Measurements from ENCODE around the gene TSHZ1. TPM values are rescaled to one million over a fixed set of nuclear protein-coding genes. Genes with fewer than 3 reads are reported as not detected.

The TSHZ1 gene
- total and polyA plus RNA-seq, 2 of the 8 experiments (the other 6 are each of a cell fraction or from before 2014, with no cell fraction given): 0.03 to 0.32 TPM

DNA sequence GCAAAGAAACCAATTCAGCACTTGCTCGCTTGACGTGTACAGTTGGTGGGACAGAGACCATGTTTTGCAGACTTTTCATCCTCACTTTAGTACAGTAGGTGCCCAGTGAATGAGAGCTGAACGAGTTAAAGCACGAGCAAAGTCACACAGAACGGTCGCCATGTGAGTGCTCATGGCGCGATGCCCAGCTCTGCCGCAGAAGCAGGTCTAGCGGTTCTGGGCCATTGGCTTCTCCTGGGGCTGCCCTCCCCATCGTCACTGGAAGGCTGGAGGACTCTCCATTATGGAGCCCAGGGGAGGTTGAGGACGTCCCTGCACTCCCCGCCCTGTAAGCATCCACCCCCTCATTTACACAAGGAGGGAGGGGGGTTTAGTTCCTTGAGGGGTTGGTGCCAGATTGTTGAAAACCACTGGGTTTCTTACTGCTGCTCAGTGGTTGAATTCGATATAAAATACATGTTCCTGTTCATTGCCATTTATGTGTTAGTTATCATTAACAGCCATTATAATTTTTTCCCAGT lies 26.6 kb upstream of the TSHZ1 start:
- Histone ChIP-seq H3K27me3 (replicated peaks in 1 of 4; ENCODE audit: control insufficient read depth in 3 of 4, extremely low read depth in 1 of 4, insufficient read depth in 3 of 4, low read length in 3 of 4) (no peaks in the 10 kb centered on the region), H3K9me3 (ENCODE audit: insufficient read depth in 2 of 2, low read depth in 1 of 2, low read length in 1 of 2) (no peaks in the 10 kb centered on the region), H3K14ac (ENCODE audit: insufficient read length) (no peak overlapping the region), H3K36me3 (ENCODE audit: control insufficient read depth in 2 of 4, insufficient read depth in 4 of 4, low read length in 3 of 4) (no peaks in the 10 kb centered on the region), H3K27ac (ENCODE audit: low read depth, low read length) (no peak overlapping the region), H2BK120ac (replicated peaks; ENCODE audit: low read depth, low read length) (no peak overlapping the region), H3K4me3 (ENCODE audit: extremely low read depth in 1 of 4, insufficient read depth in 2 of 4, low read depth in 3 of 4, low read length in 4 of 4) (no peak overlapping the region), H3K4me1 (replicated peaks in 1 of 4; ENCODE audit: control insufficient read depth in 3 of 4, insufficient read depth in 4 of 4, low read length in 3 of 4) (peaks cover 2 to 5% (median 3%) of the 10 kb centered on the region in 4 experiments; a peak in 4 of 7 replicates), H3K4ac (replicated peaks; ENCODE audit: insufficient read length, low read depth, low read length) (no peak overlapping the region), H2BK5ac (ENCODE audit: low read depth, low read length) (no peak overlapping the region), H3K23me2 (ENCODE audit: low read depth, low read length) (no peaks in the 10 kb centered on the region), H4K8ac (ENCODE audit: extremely low read depth, insufficient read depth, low read length) (no peak overlapping the region; the same call in 1 of the 2 replicates), H2BK20ac (ENCODE audit: low read length) (no peak overlapping the region), H4K5ac (ENCODE audit: insufficient read length, low read depth, low read length) (no peak overlapping the region), H4K20me1 (replicated peaks in 1 of 2; ENCODE audit: control insufficient read depth in 1 of 2, insufficient read depth in 2 of 2, low read length in 2 of 2) (no peaks in the 10 kb centered on the region), H3K9ac (replicated peaks in 1 of 4; ENCODE audit: extremely low read depth in 1 of 4, low read depth in 3 of 4, low read length in 3 of 4) (no peak overlapping the region), H2AK5ac (ENCODE audit: low read depth, low read length) (no peak overlapping the region), H3K18ac (ENCODE audit: extremely low read depth, low read length) (no peak overlapping the region), H2BK12ac (ENCODE audit: low read depth, low read length) (no peak overlapping the region), H2AFZ (ENCODE audit: low read length) (no peak overlapping the region), H2BK15ac (ENCODE audit: low read length) (no peak overlapping the region), H3K23ac (ENCODE audit: insufficient read length) (no peak overlapping the region), H3K79me2 (ENCODE audit: control insufficient read depth in 1 of 2, insufficient read depth in 2 of 2, low read length in 2 of 2) (no peaks in the 10 kb centered on the region), H3K79me1 (ENCODE audit: low read depth, low read length) (no peaks in the 10 kb centered on the region), H3K4me2 (ENCODE audit: insufficient read depth in 1 of 2, low read depth in 2 of 2, low read length in 2 of 2) (no peak overlapping the region), H3K56ac (replicated peaks; ENCODE audit: insufficient read length, low read depth, low read length) (no peak overlapping the region), H4K91ac (replicated peaks; ENCODE audit: insufficient read length, low read length) (no peak overlapping the region)
- ChIA-PET CTCF (ENCODE audit: partially characterized antibody) (interaction anchor here (1.4 kb wide), 1 partner anchor 295 kb away, joined by 4 read pairs; no protein-coding TSS in a partner anchor), POLR2A (ENCODE audit: partially characterized antibody) (interaction anchor here (1.5 kb wide), 1 partner anchor 11 kb away, joined by 3 read pairs; no protein-coding TSS in a partner anchor)
- no peak for DNase-seq (ENCODE audit: low read depth in 1 of 2, low spot score in 2 of 2)
- no peak for FAIRE-seq
- 88% methylated on average over 14 of the region's 14 CpGs; no CpG with 5 or more reads in 1 of the 2 experiments for WGBS, 2 experiments (ENCODE audit: extremely low coverage in 1 of 2, insufficient coverage in 1 of 2, insufficient read length in 1 of 2, insufficient replicate concordance in 2 of 2, low coverage in 1 of 2, low lambda C conversion rate in 2 of 2, missing lambda C conversion rate in 1 of 2)
- no peak for TF ChIP-seq CHD1 (IDR thresholded peaks at IDR 0.05; ENCODE audit: low read depth, low read length)
- TF ChIP-seq POLR2A (IDR thresholded peaks at IDR 0.05; ENCODE audit: control extremely low read depth in 1 of 2, low read depth in 2 of 2, low read length in 2 of 2): no peak
- no peak for TF ChIP-seq HDAC6 (IDR thresholded peaks at IDR 0.05; ENCODE audit: low read depth, low read length)
- no peak for TF ChIP-seq TCF12 (IDR thresholded peaks at IDR 0.05; ENCODE audit: low read depth, low read length)
- no peak for TF ChIP-seq SP1 (IDR thresholded peaks at IDR 0.05; ENCODE audit: low read depth, low read length)
- TF ChIP-seq RNF2 (IDR thresholded peaks at IDR 0.05; ENCODE audit: borderline replicate concordance, low read depth, low read length, missing control alignments, poor library complexity, severe bottlenecking): no peak
- TF ChIP-seq RXRA (IDR thresholded peaks at IDR 0.05; ENCODE audit: insufficient read depth, low read depth, low read length): no peak
